NCI-H2081 (cell line): Measurements from ENCODE around the gene C3orf22.
"Not testable (repeated sequence)": the region's sequence is repeated elsewhere in the genome, so short reads cannot be mapped to it uniquely, and the experiment has no call there.

Source experiments
- DNase-seq, 2 experiments: peaks; one replicate each; lab custom pipeline; 2025; lab: John Stamatoyannopoulos, UW

The C3orf22 gene

GRCh38 chr3:126542340-126543241 lies 16.1 kb downstream of the C3orf22 start:
- DNase-seq = no peak

DNA sequence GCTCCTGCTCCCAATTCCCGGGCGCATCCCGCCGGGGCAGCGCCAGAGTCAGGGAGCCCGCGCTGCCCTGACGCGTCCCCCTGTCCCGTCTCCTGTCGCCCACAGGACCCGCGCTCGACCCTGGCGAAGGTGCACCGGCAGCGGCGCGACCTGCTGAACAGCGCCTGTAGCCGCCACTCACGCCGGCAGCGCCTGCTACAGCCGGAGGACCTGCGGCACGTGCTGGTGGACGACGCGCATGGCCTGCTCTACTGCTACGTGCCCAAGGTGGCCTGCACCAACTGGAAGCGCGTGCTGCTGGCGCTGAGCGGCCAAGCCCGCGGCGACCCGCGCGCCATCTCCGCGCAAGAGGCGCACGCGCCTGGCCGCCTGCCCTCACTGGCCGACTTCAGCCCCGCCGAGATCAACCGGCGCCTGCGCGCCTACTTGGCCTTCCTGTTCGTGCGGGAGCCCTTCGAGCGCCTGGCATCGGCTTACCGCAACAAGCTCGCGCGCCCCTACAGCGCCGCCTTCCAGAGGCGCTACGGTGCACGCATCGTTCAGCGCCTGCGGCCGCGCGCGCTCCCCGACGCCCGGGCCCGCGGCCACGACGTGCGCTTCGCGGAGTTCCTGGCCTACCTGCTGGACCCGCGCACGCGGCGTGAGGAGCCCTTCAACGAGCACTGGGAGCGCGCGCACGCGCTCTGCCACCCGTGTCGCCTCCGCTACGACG lies 16.9 kb downstream of the C3orf22 start:
- no peak for DNase-seq

DNA sequence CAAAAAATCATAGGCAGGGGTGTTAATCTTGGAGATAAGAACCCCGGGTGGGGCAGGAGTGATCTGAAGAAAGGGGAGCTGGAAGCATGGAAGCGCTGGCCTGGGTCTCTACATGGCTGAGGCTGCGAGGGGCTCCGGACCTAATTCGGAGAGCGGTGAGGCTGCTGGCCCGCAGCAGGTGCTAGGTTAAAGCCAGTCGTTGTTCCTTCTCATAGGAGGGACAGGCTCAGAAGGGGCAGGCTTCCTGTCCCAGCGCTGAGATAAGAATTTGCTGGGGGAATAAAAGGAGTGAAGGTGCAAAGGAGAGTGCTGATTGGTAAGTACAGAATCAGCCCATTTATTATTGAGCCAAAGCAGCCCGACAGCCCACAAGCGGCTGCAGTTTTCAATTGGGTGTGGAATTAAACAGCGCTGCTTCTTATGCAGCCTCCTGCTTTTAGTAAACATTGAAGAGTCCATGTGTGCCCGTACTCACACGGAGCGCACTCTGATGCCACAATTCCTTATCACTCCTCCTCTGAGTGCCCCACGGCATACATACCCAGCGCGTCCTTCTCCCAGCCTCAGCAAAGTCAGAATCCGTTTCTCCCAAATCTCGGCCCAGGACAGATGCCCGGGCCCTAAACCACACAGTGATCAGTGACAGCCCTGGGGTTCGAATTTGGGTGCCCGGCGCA lies 17.6 kb downstream of the C3orf22 start:
- DNase-seq = no peak

GRCh38 chr3:126540342-126540849 lies 18.3 kb downstream of the C3orf22 start:
- DNase-seq = no peak

DNA sequence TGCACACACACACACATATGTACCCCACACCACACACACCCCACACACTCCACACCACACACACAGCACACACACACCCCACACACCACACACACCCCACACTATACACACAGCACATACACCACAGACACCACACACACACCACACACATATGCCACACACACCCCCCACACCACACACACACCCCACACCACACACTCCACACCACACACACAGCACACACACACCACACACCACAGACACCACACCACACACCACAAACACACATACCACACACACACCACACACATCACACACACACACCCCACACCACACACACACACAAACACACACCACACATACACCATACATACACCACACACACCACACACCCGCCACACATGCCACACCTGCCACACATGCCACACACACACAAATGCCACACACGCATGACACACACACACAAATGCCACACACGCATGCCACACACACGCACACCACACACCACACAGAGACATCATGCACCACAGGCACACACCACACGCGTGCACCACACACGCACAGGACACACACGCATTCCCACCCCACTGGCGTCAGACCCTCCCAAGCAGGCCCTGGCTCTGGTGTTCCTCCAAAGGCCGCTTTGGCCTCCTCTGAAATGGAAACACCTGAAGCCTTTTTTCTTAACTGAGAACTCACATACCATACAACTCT lies 19.0 kb downstream of the C3orf22 start:
- no peak for DNase-seq

DNA sequence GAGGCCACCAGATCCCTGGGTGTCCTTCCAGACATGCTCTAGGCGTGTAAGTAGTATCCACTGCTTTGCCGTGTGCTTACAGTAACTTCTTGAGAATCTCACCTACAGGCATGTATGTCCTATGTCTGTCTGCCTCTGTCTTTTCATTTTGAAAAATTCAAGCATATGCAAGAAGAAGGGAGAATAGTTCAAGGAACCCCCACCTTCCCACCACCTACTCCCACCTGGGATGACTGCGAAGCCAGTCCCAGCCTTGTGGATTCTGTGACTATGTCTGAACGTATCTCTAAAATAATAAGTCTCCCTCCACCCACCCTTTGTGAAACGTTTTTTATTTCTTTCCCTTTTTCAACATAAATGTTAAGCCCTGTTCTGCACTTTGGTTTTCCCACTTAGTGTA lies 19.8 kb downstream of the C3orf22 start:
- no peak for DNase-seq

- DNase-seq = no peak
Measured at GRCh38 chr3:126538316-126538715, 20.4 kb downstream of the C3orf22 start.

DNA sequence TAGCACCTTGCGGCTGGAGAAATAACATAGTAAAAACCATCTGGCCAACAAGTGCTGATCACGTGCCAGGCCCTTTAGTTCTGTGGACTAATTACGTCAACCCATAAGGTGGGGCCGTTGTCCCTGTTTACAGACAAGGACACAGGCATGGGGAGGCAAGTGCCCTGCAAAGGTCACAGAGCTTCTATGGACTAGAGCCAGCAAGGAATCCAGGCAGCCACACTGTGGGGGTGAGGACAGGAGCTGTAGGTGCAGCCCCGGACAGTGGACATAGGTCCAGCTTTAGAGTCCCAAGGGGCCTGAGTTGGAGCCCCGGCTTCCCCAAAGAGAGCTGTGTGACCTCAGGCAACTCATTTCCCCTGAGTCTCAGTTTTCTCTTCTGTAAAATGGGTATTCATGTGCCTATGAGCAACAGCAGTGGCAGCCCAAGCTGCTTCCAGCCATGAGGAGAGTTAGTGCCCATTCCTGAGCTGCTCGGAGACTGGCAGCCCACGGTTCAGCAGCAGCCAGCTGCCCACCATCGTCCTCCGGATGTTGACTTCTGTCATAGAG lies 20.9 kb downstream of the C3orf22 start:
- DNase-seq = no peak

DNA sequence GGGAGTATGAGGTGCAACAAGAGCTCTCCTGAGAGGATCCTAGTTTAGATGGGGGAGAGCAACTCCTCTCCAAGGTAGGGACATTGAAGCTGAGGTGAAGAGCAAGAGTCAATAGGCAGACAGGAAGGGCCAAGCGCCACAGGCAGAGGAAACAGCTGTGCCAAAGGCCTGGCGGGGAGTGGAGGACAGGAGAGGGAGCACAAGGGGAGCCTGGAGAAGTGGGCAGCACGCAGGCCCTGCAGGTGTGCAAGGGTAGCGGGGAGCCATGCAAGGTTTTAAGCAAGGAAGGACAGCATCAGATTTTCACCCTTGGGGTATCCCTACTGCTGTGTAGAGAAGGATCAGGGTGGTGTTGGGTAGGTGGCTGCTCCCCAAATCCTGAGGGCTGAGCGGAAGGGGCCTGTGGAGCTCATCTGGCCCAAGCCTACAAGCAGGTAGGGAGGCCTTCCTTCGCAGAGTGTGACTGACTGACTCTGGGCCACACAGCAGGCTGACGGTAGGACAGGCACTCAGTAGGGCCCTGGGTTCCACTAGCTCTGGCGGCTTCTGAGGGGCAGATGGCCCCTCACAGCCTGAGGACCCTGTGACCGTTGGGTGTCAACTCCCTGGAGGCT lies 21.5 kb downstream of the C3orf22 start:
- DNase-seq = no peak

DNA sequence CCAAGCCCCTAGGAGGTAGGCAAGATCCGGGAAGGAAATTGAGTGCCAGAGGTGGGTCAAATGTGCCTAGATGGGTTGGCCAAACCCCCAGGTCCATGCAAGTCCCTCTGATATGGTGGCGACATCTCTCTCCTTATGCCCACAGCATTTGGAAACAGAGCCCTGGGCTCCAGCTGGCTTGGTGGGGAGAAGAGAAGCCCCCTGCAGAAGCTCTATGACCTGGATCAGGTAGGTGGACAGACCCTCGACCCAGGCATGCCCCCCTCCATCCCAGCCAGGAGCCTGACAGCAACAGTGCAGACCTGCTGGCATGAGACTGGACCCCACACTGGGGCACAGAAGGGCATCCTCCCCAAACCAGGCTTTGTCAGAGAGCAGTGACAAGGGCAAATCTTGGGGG lies 22.6 kb downstream of the C3orf22 start:
- DNase-seq = no peak

GRCh38 chr3:126535636-126536035 lies 23.1 kb downstream of the C3orf22 start:
- no peak for DNase-seq

GRCh38 chr3:126534716-126535115 lies 24.0 kb downstream of the C3orf22 start:
- DNase-seq = not testable (repeated sequence)

DNA sequence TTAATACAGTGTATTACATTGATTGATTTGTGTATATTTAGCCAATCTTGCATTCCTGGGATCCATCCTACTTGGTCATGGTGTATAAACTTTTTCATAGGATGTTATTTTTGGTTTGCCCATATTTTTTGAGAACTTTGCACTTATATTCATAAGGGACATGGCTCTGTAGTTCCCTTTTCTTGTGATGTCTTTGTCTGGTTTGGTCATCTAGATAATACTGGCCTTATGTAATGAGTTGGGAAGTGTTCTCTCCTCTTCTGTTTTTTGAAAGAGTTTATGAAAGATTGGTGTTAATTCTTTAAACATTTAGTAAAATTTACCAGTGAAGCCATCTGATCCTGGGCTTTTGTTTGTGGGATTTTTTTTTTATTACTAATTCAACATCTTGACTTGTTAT lies 25.2 kb downstream of the C3orf22 start:
- DNase-seq = no peak

GRCh38 chr3:126531051-126531330 lies 27.7 kb downstream of the C3orf22 start:
- no peak for DNase-seq

GRCh38 chr3:126530171-126531050 lies 28.3 kb downstream of the C3orf22 start:
- DNase-seq = no peak

- peak in 1 of 2 experiments; percentile 51 for DNase-seq
Measured at GRCh38 chr3:126529585-126530170, 29.1 kb downstream of the C3orf22 start.

- no peak for DNase-seq
Measured at GRCh38 chr3:126528800-126529541, 29.8 kb downstream of the C3orf22 start.

DNA sequence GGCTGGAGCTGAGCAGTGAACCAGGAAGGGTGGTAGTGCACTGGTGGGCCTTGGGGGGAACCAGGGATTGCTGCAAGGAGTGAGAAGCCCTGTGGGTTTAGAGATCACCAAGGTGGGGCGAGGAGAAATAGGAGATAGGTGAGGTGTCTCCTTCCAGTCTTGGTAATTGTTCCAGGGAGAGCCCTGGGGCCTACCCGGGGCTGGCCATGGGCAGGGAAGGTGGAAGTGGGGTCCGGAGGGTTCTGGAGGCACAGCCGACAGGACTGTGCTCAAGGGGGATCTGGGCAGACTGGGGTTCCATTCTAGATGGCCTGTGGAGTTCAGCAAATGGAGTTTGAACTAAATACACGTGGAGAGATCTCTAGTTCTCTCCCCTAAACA lies 30.3 kb downstream of the C3orf22 start:
- no peak for DNase-seq
